ENCODE data around the gene TTYH3. TPM values are rescaled to one million over a fixed set of nuclear protein-coding genes. Genes with fewer than 3 reads are reported as not detected.
"Not testable (repeated sequence)": the region's sequence is repeated elsewhere in the genome, so short reads cannot be mapped to it uniquely, and the experiment has no call there.

The TTYH3 gene
- total RNA-seq, 1 experiment from 2014 or later, result 42.7 TPM

- DNase-seq (ENCODE audit: low read depth), result no peak
- in situ Hi-C loops (cut with HindIII; ENCODE audit: low pct_unique_long_range_greater_than_20kb, low sequenced_read_pairs), result no loop called here
Observed at GRCh38 chr7:2601065-2601464, 30.7 kb upstream of the TTYH3 start.

DNA sequence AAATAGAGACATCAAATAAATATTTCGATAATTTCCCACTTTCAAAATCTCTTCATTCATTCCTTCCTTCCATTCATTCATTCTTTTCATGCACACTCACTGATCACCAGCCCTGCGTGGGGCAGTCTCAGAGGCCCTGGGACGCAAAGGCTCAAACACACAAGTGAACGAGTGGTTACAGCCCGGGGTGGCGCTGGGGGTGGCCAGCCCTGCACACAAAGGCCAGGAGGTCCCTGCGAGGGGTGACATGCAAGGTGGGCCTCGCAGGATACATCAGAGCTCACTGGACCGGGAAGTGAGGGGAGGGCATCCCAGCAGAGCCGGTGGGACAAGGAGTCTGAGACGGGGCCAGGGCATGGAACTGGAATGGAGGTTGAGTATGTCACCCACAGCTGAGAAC lies 29.9 kb upstream of the TTYH3 start:
- DNase-seq (ENCODE audit: low read depth), result no peak
- in situ Hi-C loops (cut with HindIII; ENCODE audit: low pct_unique_long_range_greater_than_20kb, low sequenced_read_pairs), result no loop called here

DNA sequence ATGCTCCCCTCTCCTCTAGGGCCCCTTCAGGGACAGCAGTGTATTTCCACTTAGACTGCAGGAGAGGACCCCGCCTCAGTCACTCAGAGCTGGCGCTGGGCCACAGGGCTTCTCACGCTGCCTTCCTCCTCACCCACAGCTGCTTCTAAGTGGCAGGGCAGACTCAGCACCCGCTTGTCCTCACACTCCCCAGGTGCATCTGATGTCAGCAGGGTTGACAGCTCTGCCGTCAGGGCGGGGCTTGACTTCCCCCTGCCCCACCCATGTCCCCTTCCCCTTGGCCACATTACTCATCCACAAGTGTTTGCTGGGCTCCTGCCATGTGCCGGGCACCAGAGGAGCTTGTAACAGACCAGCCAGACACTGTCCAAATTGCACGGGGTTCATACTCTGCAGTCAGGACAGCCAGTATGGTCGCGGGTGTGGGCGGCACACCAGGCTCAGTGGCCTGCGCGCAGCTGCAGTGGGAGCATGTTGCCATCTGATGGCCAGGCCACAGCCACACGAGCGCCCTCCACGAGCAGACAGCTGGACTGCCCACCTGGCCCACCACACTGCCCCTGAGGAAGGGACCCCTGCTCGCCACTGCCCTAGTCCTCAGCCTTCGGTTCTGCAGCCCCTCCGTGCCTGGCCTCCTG lies 29.3 kb upstream of the TTYH3 start:
- in situ Hi-C loops (cut with HindIII; ENCODE audit: low pct_unique_long_range_greater_than_20kb, low sequenced_read_pairs), result no loop called here
- no peak for DNase-seq (ENCODE audit: low read depth)

DNA sequence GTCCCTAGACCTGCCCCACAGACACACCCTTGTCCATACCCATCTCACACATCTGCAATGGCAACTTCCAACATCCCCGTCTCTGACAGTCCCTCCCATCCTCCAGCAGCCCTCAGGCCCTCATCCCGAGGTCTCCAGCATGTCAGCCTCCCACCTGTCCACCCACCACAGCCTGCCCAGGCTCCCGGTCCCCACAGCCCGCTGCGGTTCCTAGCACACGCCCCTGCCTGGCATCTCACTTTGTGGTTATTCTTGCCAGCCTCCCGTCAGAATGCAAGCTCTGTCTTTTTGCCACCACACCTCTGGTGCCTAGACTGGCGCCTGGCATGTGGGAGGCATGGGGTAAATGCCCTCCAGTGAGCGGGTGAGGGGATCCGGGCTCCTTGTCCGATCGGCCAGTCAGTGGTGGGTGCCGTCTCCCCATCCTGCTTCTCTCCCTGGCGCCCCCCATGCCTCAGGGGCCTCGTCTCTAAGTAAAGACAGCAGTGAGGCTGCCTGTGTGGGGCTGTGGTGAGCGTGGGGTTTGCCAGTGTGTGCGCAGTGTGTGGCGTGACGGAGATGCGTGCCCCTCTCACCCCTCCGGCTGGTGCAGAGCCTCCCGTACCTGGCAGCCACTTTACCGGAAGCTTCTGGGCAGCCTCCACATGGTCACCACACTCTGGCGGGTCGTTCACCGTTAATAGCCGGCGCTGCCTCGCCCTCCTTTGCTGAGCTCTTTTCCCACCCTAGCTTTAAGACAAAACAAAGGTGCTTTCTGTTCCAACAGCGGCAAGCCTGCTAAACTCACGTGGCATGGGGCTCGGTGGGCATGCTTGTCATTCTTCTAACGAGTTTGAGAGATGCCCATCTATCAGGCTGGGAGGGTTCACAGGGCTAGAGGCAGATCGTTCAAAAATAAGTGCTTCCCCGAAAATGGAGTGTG lies 28.5 kb upstream of the TTYH3 start:
- in situ Hi-C loops (cut with HindIII; ENCODE audit: low pct_unique_long_range_greater_than_20kb, low sequenced_read_pairs), result no loop called here
- no peak for DNase-seq (ENCODE audit: low read depth)

DNA sequence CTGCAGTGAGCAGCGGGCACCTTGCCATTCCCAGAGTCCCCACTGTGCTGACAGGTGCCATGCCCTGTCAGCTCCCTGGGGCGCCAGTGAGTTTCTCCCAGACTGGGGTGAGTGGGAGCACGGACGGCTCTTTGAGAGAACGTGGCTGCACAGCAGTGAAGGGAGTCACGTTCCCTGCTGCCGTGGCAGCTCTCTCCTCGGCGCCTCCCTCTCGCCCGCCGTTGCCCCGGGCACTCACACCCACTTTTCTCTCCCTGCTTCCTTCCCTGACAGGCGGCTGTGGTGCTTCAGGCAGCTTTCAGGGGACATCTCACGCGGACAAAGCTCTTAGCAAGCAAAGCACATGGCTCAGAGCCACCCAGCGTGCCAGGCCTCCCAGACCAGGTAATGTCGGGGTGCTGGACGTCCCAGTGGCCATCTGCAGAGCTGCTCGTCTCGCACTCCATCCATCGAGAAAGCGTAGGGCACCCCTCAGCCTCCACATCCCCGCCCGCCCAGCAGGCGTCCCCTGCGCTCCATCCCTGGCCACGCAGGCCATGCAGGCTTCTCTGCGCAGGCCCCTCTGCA lies 27.1 kb upstream of the TTYH3 start:
- DNase-seq (ENCODE audit: low read depth), result no peak
- in situ Hi-C loops (cut with HindIII; ENCODE audit: low pct_unique_long_range_greater_than_20kb, low sequenced_read_pairs), result no loop called here

GRCh38 chr7:2605608-2606538 lies 25.9 kb upstream of the TTYH3 start:
- in situ Hi-C loops (cut with HindIII; ENCODE audit: low pct_unique_long_range_greater_than_20kb, low sequenced_read_pairs), result no loop called here
- DNase-seq (ENCODE audit: low read depth), result no peak

DNA sequence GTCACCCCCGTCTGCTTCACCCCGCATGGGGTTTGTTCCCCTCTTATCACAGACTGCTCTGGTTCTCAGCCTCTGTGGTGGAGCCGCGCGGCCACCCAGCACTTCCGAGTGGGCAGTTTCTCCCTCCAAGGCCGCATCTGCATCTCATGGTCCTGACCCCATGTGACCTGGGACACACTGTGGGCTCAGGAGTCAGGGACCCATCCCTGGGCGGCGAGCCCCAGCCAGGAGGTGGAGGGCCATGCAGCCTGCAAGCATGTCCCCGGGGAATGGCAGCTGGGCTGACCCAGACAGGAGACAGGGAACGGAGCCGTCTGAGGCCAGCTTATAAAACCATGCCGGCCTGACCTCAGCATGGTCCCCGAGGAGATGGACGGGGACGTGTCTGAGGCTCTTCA lies 25.2 kb upstream of the TTYH3 start:
- DNase-seq (ENCODE audit: low read depth), result no peak
- in situ Hi-C loops (cut with HindIII; ENCODE audit: low pct_unique_long_range_greater_than_20kb, low sequenced_read_pairs), result no loop called here

GRCh38 chr7:2607122-2607922 lies 24.5 kb upstream of the TTYH3 start:
- DNase-seq (ENCODE audit: low read depth), result no peak
- in situ Hi-C loops (cut with HindIII; ENCODE audit: low pct_unique_long_range_greater_than_20kb, low sequenced_read_pairs), result no loop called here

DNA sequence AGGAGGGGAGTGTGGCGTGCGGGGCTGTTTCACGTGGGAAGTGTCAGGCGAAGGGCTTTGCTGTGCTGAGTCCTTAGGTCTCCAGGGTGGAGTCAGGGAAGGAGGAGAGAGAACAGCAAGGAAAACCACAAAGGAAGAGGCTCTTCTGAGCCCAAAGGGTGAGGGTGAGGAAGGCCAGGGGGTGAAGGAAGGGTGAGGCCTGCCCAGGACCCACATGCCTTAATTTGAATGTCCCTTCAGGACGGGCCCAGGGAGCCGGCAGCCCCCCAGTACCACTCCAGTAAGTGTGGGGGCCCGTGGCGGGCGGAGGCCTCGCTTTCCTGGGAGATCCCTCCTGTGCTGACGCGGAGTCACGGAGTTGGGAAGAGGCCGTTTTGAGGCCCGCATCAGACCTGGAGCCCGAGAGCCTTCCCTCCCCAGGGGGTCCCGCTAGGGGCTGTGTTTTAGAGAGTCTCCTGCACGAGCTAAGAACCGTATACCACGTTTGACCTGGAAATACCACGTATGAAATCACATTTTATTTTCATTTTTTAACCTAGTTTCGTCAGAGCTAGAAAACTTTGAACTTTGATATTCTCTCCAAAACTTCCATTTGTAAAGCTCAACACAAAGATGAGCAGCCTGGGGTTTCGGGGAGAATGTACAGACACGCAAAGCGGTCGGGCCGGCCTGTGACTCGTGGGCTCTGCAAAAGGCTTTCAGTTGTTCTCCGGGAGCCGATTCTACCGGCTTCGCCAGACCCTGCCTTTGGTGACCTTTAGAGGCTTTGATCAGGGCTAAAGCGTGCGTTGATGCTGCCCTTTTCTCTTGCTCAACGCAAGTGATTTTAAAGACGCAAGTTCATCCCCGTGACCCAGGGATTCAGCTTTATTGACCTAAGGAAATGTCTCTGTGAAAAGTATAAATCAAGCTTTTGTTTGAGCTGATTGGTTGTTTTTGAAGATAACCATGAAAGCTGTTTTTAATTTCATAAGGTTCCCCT lies 23.6 kb upstream of the TTYH3 start:
- in situ Hi-C loops (cut with HindIII; ENCODE audit: low pct_unique_long_range_greater_than_20kb, low sequenced_read_pairs), result no loop called here
- DNase-seq (ENCODE audit: low read depth), result no peak

- in situ Hi-C loops (cut with HindIII; ENCODE audit: low pct_unique_long_range_greater_than_20kb, low sequenced_read_pairs), result no loop called here
- peak; percentile 13 for DNase-seq (ENCODE audit: low read depth)
Observed at GRCh38 chr7:2608921-2609411, 22.8 kb upstream of the TTYH3 start.

- DNase-seq (ENCODE audit: low read depth); in situ Hi-C loops (cut with HindIII; ENCODE audit: low pct_unique_long_range_greater_than_20kb, low sequenced_read_pairs): not testable (repeated sequence)
Observed at GRCh38 chr7:2609646-2610045, 22.1 kb upstream of the TTYH3 start.

- no peak for DNase-seq (ENCODE audit: low read depth)
- in situ Hi-C loops (cut with HindIII; ENCODE audit: low pct_unique_long_range_greater_than_20kb, low sequenced_read_pairs), result no loop called here
Observed at GRCh38 chr7:2610466-2610865, 21.3 kb upstream of the TTYH3 start.

DNA sequence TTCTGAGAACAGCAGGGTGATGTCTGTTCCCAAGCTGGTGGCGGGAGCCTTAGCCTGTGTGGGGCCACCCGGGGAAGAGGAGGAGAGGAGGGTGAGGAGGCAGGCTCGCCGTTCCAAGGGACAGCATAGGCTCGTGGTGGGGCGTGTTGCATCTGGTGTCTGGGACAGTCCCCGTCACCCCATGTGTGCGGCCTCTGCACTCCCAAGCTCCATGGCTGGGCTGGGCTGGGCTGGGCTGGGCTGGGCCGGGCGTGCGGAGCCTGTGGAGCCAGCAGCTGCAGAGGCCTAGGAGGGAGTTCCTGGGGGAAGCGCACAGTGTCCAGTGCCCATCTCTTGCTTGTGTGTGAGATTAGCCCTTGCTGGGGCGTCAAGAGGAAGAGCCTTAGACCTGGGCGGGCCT lies 20.9 kb upstream of the TTYH3 start:
- in situ Hi-C loops (cut with HindIII; ENCODE audit: low pct_unique_long_range_greater_than_20kb, low sequenced_read_pairs), result no loop called here
- DNase-seq (ENCODE audit: low read depth), result no peak

- DNase-seq (ENCODE audit: low read depth), result no peak
- in situ Hi-C loops (cut with HindIII; ENCODE audit: low pct_unique_long_range_greater_than_20kb, low sequenced_read_pairs), result no loop called here
Observed at GRCh38 chr7:2611401-2611800, 20.4 kb upstream of the TTYH3 start.

GRCh38 chr7:2611922-2612321 lies 19.9 kb upstream of the TTYH3 start:
- no peak for DNase-seq (ENCODE audit: low read depth)
- in situ Hi-C loops (cut with HindIII; ENCODE audit: low pct_unique_long_range_greater_than_20kb, low sequenced_read_pairs), result no loop called here

DNA sequence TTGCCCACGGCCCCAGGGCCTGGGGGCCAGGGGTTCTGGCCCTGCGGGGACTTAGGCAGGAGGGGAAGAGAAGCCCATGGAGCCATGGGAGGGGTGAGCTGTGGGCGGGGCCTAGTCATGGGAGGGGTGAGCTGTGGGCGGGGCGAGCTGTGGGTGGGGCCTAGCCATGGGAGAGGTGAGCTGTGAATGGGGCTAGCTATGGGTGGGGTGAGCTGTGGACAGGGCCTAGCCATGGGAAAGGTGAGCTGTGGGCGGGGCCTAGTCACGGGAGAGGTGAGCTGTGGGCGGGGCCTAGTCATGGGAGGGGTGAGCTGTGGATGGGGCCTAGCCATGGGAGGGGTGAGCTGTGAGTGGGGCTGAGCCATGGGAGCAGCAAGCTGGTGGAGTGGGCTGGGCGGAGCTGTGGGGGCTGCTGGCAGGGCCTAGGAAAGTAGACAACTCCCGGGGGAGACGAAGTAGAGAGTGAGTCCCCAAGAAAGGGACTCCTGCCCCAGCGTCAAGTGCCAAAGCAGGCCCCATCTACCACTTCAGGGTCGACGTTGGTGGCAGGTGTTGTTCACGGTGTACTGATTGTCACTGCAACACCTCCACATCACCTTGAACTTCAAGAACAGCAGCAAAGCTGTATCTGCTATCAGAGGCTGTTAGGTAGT lies 19.2 kb upstream of the TTYH3 start:
- in situ Hi-C loops (cut with HindIII; ENCODE audit: low pct_unique_long_range_greater_than_20kb, low sequenced_read_pairs), result no loop called here
- no peak for DNase-seq (ENCODE audit: low read depth)

Measured in Caki2 (cell line).